Muscle of leg (tissue), 16 donors: Measurements from ENCODE around the gene KHNYN. TPM values are rescaled to one million over a fixed set of nuclear protein-coding genes. Genes with fewer than 3 reads are reported as not detected.
"Not testable (repeated sequence)": the region's sequence is repeated elsewhere in the genome, so short reads cannot be mapped to it uniquely, and the experiment has no call there.

Experiments
- DNase-seq: peaks from one replicate; pipeline ENCODE4 v3.0.0; 2013
- H3K27ac ChIP-seq: one replicate; pipeline ENCODE4 v1.5.1; 2013; ENCODE audit warnings: mild to moderate bottlenecking, low read length, control low read depth
- H3K27me3 ChIP-seq: one replicate; pipeline ENCODE4 v1.6.1; 2013; ENCODE audit warnings: low read length; ENCODE audit not compliant: control insufficient read depth, insufficient read depth
- H3K36me3 ChIP-seq: one replicate; pipeline ENCODE4 v1.6.1; 2013; ENCODE audit warnings: low read length; ENCODE audit not compliant: control insufficient read depth, insufficient read depth
- H3K4me1 ChIP-seq: one replicate; pipeline ENCODE4 v1.6.1; 2013; ENCODE audit warnings: low read length; ENCODE audit not compliant: control insufficient read depth, insufficient read depth
- H3K4me3 ChIP-seq: one replicate; pipeline ENCODE4 v1.5.1; 2013; ENCODE audit warnings: low read length, control low read depth
- H3K9me3 ChIP-seq: replicated peaks from 2 replicates; pipeline ENCODE4 v1.6.1; 2013; ENCODE audit warnings: low read depth, low read length; ENCODE audit not compliant: control insufficient read depth
- WGBS: methylation state at CpG from one replicate; pipeline ENCODE4 v1.1.5; 2013; ENCODE audit warnings: missing lambda C conversion rate; ENCODE audit not compliant: insufficient coverage; 5-methylcytosine and 5-hydroxymethylcytosine counted together
- long read RNA-seq, 11 donors: transcript quantifications; one replicate each; lab custom pipeline, GENCODE V29; 2026
- polyA plus RNA-seq, 8 donors: library from polyadenylated mRNA; unstranded; fragments of 120-200 nt; gene quantifications; one replicate each; pipeline versions ENCODE4 v1.2.1 to v1.2.3, GENCODE V29; 2013; ENCODE audit warnings: inconsistent platforms in 1 of 8, low replicate concordance in 1 of 8; ENCODE audit not compliant: insufficient read length in 8 of 8, insufficient read depth in 1 of 8
- total RNA-seq: library from RNA; stranded (reverse); fragments of 120-200 nt; gene quantifications from one replicate; pipeline ENCODE4 v1.2.4, GENCODE V29; 2013

Gene KHNYN
- total RNA-seq (35.6 TPM), polyA plus RNA-seq (10 to 100 TPM; 28.3 to 40.8 (median 35.4) TPM)
- long read RNA-seq, donor 1, partial matches to known transcripts, result 0 of 2 reads
- long read RNA-seq, donor 1, other reads (novel, unspliced or antisense), result 0 of 2 reads
- long read RNA-seq, donor 2, result 0 reads
- long read RNA-seq, donor 3, partial matches to known transcripts, result 10 of 37 reads
- long read RNA-seq, donor 3, other reads (novel, unspliced or antisense), result 22 of 37 reads
- long read RNA-seq, donor 4, partial matches to known transcripts, result 0 of 2 reads
- long read RNA-seq, donor 4, other reads (novel, unspliced or antisense), result 0 of 2 reads
- long read RNA-seq, donor 5, partial matches to known transcripts, result 28 of 47 reads
- long read RNA-seq, donor 5, other reads (novel, unspliced or antisense), result 12 of 47 reads
- long read RNA-seq, donor 6, partial matches to known transcripts, result 0 of 3 reads
- long read RNA-seq, donor 6, other reads (novel, unspliced or antisense), result 0 of 3 reads
- long read RNA-seq, donor 7, partial matches to known transcripts, result 13 of 21 reads
- long read RNA-seq, donor 7, other reads (novel, unspliced or antisense), result 5 of 21 reads
- long read RNA-seq, donor 8, partial matches to known transcripts, result 0 of 2 reads
- long read RNA-seq, donor 8, other reads (novel, unspliced or antisense), result 0 of 2 reads
- long read RNA-seq, donor 9, partial matches to known transcripts, result 8 of 14 reads
- long read RNA-seq, donor 9, other reads (novel, unspliced or antisense), result 5 of 14 reads
- long read RNA-seq, donor 10, partial matches to known transcripts, result 0 of 4 reads
- long read RNA-seq, donor 10, other reads (novel, unspliced or antisense), result 0 of 4 reads
- long read RNA-seq, donor 11, partial matches to known transcripts, result 0 of 2 reads
- long read RNA-seq, donor 11, other reads (novel, unspliced or antisense), result 0 of 2 reads

DNA sequence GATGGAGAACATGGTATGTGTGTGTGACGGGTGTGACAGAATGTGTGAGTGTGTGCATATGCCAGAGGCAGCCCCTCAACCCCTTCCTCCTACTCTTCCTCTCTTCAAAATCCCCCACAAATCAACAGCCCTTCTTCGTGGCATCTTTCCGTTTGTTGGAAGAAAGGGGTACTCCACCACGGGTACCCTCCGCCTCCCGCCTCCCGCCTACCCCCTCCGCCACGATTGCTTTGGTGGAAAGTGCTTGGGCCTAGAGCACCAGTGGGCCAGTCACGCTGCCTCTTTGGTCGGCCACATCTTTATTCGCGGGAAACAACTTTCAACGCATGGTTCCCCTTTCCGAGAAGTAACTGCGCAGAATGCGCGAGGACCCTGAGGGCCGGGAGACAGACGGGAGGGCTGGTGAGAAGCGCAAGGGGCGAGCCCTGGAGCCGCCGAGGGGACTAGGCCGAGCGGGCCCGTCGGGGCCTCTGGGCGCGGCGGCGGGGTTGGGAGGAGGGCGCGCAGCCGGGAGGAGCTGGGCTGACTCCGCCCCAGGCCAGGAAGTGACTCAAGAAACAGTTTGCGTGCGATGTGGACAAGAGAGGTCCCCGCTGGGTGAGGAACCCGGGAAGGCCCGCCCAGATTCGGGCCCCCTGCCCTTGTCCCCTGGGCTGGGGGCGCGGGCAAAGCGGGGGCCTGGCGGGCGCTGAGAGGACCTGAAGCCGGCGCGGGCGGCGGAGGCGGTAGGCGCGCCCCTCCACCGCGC is at the start of gene KHNYN, which contains the start of gene CBLN3:
KHNYN (plus strand) TSS at position 560 of the 748 bp plus-strand sequence. CDS start 777 bp downstream, outside the sequence.
CBLN3 (minus strand) TSS at position 274 of the 748 bp plus-strand sequence. CDS start 614 bp downstream, outside the sequence.
- peak within 1 kb of the TSS; percentile 96 for H3K27ac ChIP-seq
- WGBS, result under 1% methylated on average over 55 of the region's 57 CpGs
- no peaks in the 10 kb centered on the region for H3K27me3 ChIP-seq
- peak within 1 kb of the TSS; percentile 63 for H3K4me3 ChIP-seq
- peaks cover 28% of the 10 kb centered on the region for H3K36me3 ChIP-seq
- no peaks in the 10 kb centered on the region for H3K9me3 ChIP-seq
- H3K4me1 ChIP-seq, result peaks cover 29% of the 10 kb centered on the region
- peak; percentile 98 for DNase-seq

GRCh38 chr14:24381363-24382063 is 48.2 kb upstream of the KHNYN start:
- no peaks in the 10 kb centered on the region for H3K9me3 ChIP-seq
- peaks cover 24% of the 10 kb centered on the region for H3K36me3 ChIP-seq
- DNase-seq, result no peak
- peaks cover 12% of the 10 kb centered on the region for H3K4me1 ChIP-seq
- no peaks in the 10 kb centered on the region for H3K27me3 ChIP-seq
- WGBS, result 92% methylated on average over 3 of the region's 8 CpGs
- no peak overlapping the region for H3K27ac ChIP-seq
- H3K4me3 ChIP-seq, result no peak overlapping the region

- 37% methylated on average over 4 of the region's 4 CpGs for WGBS
- DNase-seq, result no peak
- no peak overlapping the region for H3K4me3 ChIP-seq
- H3K4me1 ChIP-seq, result peaks cover 9% of the 10 kb centered on the region
- H3K36me3 ChIP-seq, result peaks cover 18% of the 10 kb centered on the region
- H3K27ac ChIP-seq, result no peak overlapping the region
- no peaks in the 10 kb centered on the region for H3K9me3 ChIP-seq
- no peaks in the 10 kb centered on the region for H3K27me3 ChIP-seq
Observed at GRCh38 chr14:24382064-24382371, 47.7 kb upstream of the KHNYN start.

- no peak overlapping the region for H3K27ac ChIP-seq
- DNase-seq, result no peak
- H3K27me3 ChIP-seq, result no peaks in the 10 kb centered on the region
- H3K36me3 ChIP-seq, result no peaks in the 10 kb centered on the region
- no peaks in the 10 kb centered on the region for H3K9me3 ChIP-seq
- H3K4me1 ChIP-seq, result peaks cover 8% of the 10 kb centered on the region
- 81% methylated on average over 3 of the region's 4 CpGs for whole genome bisulfite sequencing
- H3K4me3 ChIP-seq, result no peak overlapping the region
Observed at GRCh38 chr14:24384169-24384568, 45.6 kb upstream of the KHNYN start.

DNA sequence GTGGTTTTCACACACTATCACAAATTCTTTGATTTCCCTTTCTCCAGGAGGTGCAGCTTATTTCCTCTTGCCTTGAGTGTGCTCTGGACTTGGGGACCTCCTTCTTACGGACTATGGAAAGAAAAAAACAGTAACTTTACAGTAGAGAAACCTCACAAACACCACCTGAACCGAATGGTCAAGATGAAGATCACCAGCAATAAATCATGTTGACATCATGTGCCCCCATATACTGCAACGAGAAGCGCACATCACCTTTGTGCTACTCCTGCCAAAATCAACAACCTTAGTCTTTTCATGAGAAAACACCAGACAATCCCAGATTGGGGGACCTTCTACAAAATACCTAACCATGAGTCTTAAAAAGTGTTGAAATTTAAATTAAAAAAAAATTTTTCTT is 44.2 kb upstream of the KHNYN start:
- no CpG with 5 or more reads among the region's 4 CpGs for WGBS
- DNase-seq, result no peak
- Histone ChIP-seq H3K9me3 (no peaks in the 10 kb centered on the region), H3K36me3 (no peaks in the 10 kb centered on the region), H3K4me3 (no peak overlapping the region), H3K27ac (no peak overlapping the region), H3K4me1 (peaks cover 8% of the 10 kb centered on the region), H3K27me3 (no peaks in the 10 kb centered on the region)

DNA sequence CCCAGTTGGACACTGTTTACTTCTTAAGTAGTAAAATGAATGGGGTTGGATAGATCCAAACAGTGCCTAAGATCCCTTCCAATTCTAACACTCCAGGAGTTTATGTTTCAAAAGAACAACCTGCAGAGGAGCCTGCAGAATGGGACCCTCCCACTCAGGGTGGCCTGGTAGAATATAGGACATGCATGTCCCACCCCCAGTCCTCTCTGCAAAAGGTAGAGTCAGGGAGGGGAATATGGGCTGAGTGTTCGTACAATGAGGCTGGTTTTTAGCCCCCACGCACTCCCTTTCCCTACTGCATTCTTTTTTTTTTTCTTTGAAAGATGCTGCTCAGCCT is 42.8 kb upstream of the KHNYN start:
- Histone ChIP-seq H3K36me3 (no peaks in the 10 kb centered on the region), H3K4me1 (peaks cover 4% of the 10 kb centered on the region), H3K27me3 (no peaks in the 10 kb centered on the region), H3K27ac (no peak overlapping the region), H3K9me3 (no peaks in the 10 kb centered on the region), H3K4me3 (no peak overlapping the region)
- DNase-seq, result no peak
- no CpG with 5 or more reads among the region's 2 CpGs for WGBS

DNA sequence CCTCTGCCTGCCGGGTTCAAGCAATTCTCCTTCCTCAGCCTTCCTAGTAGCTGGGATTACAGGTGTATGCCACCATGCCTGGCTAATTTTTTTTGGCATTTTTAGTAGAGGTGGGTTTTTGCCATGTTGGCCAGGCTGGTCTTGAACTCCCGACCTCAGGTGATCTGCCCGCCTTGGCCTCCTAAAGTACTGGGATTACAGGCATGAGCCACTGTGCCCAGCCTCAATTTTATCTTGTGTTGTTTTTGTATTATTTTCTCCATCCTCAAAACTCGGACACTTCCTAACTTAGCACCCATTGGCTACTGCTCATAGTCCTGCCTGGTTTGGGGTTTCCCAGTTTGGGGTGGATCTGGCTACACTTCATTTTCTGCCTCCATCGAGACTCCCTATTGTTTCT is 42.2 kb upstream of the KHNYN start:
- not testable (repeated sequence) for H3K4me1 ChIP-seq, H3K36me3 ChIP-seq, H3K27me3 ChIP-seq, DNase-seq, H3K4me3 ChIP-seq, H3K9me3 ChIP-seq, H3K27ac ChIP-seq
- WGBS, result no CpG with 5 or more reads among the region's 5 CpGs

DNA sequence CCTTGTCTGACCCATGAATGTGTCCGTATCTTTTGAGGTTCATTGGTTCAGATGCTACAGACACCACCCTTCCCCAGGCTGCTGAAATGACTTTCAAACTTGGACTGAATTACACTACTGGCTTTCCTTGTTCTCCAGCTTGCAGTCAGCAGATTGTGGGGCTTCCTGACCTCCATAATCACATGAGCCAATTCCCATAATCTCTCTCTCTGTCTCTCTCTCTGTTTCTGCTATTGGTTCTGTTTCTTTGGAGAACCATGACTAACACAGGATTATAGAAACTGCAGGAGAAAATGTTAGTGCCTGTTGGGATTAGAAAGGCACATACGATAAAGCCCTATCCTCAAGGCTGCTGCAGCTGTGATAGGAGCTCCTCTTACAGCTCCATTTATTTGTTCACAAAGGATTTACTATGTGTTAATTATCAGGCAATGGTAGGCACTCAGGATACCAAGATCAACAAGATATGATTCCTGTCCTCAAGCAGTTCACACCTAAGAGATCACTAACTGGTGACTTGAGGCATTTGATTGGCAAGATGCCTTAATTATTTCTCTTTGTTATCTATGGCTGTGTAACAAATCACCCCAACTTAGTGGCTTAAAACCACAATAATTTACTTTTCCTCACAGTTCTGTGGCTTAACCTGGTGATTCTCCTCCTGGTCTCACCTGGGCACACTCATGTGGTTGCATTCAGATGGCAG is 41.1 kb upstream of the KHNYN start:
- H3K27me3 ChIP-seq, result no peaks in the 10 kb centered on the region
- H3K9me3 ChIP-seq, result no peaks in the 10 kb centered on the region
- peaks cover 3% of the 10 kb centered on the region for H3K4me1 ChIP-seq
- H3K27ac ChIP-seq, result no peak overlapping the region
- no peak overlapping the region for H3K4me3 ChIP-seq
- peak; percentile 35 for DNase-seq
- 33% methylated on average over 1 of the region's 2 CpGs for WGBS
- no peaks in the 10 kb centered on the region for H3K36me3 ChIP-seq

DNA sequence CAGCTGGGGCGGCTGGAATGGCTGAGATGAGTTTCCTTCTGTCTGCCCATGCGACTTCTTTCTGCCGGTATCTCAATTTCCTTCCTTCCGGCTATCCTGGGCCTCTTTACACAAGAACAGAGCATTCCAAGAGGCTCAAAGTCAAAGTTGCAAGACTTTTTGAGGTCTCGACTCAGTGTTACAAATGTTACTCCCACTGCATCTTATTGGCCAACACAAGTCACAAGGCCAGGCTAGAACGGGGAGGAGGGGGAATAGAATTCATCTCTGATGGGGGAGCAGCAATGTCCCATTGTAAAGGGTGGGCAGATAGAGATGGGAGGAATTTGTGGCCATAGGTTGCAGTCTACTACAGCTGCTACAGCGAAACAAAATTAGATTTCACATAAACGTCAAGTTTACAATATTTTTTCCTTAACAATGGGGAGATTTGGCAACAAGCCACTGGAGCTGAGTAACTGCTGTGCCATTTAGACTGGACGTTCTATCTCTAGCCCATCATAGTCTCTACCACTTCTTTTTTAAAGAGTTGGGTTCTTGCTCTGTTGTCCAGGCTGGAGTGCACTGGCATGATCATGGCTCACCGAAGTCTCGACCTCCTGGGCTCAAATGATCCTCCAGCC is 40.4 kb upstream of the KHNYN start:
- 54% methylated on average over 9 of the region's 11 CpGs for WGBS
- Histone ChIP-seq H3K36me3 (no peaks in the 10 kb centered on the region), H3K4me1 (peaks cover 3% of the 10 kb centered on the region), H3K4me3 (no peak overlapping the region), H3K9me3 (no peaks in the 10 kb centered on the region), H3K27ac (no peak overlapping the region), H3K27me3 (no peaks in the 10 kb centered on the region)
- DNase-seq, result no peak
